NCI-H2107 treated with DMSO at 0.1 percent for 48 hours (cell line): ENCODE data around the gene GNA12.

Source experiments
- DNase-seq: peaks from one replicate; lab custom pipeline; 2025; ENCODE audit not compliant: unreplicated experiment; lab: John Stamatoyannopoulos, UW

The GNA12 gene

DNA sequence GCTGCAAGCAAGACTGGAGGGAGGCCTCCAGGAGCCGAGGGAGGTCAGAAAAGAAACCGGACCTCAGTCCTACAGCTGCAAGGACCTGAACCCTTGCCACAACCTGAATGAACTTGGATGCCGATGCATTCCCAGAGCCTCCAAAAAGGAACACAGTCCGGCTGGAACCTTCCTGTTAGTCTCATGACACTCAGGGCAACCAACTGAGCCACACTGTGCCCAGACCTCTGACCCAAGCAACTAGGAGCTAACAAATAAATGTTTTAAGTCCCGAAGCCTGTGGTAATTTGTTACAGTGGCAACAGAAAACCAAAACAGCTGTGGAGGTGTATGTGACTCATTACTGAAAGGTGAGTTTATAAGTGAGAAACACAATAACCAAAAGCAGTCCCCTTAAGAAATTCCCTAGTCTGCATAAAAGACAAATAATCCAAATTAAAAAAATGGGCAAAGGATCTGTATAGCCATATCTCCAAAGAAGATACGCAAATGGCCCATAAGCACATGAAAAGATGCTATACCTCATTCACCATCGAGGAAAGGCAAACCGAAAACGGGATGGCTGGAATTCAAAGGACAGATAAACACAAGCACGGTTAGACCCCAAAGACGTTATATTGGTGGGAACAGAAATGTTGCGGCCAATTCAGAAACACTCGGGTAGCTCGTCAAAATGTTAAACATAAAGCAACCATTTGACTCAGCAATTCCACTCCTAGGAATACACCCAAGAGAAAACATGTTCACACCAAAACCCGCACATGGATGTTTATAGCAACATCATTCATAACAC lies 24.8 kb downstream of the GNA12 start:
- no peak for DNase-seq

DNA sequence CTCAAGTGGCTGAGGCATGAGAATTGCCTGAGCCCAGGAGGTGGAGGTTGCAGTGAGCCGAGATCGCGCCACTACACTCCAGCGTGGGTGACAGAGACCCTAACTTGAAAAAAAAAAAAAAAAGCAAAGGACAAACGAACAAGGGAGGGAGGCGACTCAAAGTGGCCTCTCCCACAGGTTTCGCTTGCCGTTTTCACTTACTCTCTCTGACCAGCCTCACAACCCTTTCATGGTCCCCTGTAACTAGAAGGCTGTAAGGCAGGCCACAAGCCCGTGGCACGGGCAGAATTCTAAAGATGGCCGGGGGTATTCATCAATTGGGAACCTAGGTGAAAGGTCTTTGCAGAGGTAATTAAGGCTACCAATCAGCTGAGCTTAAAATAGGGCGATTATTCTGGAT lies 25.5 kb downstream of the GNA12 start:
- DNase-seq: no peak

DNA sequence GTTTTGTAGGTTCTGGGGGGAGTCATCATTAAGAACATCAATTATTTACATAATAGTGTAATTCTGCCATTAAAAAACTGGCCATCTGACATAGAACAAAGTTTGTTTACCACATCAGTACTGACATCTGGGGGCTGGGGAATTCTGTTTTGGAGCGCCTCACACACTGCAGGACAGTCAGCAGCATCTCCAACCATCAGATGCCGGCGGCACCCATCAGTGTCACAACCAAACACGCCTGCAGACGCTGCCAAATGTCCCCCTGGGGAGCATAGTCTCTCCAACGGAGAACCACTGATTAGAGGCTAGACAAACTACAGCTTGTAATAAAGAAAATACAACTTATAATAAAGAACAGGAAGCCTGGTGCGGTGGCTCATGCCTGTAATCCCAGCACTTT lies 26.0 kb downstream of the GNA12 start:
- no peak for DNase-seq

DNA sequence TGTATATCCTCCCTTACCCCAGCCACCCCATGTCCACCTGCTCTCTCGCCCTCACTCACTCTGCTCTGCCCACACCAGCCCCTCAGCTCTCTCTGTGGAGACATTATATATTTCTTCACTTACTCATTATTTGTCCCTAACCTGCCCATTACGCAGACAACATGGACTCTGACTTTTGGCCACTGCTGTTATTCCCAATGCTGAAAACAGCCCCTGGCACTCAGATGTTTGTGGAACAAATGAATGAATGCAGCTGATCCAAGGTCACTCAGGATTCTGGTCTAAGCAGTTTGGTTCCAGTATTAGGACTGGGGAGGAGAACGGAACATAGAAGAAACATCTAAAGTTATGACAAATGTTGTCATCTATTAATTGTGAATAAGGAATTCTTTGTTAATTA lies 26.7 kb downstream of the GNA12 start:
- DNase-seq: no peak

DNA sequence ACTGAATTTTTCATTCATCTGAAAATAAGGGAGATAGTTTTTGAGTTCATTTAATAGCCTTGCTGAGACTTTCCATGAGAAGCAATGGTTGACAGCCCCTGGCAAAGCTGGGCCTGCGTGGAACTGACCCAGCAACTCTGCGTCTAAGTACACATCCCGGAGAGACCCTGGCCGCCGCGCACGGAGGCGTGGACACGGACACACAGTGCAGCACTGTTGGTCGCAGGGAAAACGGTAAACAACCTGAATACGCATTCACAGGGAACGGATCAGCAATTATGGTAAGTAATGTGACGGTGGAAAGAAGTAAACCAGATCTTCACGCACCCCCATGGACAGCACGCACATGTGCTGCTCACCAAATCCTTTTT lies 28.2 kb downstream of the GNA12 start:
- DNase-seq: no peak

DNA sequence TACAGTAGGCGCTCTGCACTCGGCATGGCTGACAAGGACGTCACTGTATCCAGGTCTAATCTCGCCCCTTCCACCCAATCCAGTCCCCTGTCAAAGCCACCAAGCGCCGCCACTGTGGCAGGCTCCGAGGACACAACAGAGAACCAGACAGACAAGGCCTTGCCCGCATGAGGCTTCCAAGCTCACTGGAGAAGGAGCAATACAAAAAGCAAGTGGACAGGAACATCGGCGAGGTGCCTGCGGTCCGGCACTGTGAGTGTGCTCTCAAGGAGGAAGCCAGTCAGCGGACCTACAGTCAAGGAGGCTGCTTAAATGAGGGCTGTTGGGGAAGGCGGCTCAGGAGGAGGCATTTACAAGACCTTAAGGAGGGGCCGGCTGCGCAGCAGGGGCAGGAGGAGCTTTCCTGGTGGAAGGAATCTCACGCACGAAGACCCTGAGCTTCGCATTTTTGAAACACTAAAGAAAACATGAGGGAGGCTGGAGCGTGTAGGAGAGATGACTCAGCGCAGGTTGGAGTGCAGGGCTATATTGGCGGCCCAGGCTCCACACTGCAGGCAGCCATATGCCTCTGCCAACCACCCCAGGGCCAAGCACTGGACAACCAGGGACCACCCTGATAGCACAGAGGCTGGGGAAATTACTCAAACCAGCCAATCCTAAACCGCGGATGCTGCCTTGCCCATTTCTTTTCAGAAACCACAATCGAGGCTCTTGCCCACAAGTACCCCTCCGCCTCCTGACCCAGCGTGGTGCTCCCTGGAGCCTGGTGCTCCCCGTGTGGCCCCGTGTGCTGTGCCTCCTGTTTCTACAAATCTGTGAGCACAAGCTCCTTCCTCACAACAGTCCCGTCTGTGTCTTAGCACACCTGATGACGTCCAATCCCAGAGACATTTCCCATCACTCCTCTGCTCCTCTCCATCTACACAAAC lies 28.9 kb downstream of the GNA12 start:
- DNase-seq: no peak

DNA sequence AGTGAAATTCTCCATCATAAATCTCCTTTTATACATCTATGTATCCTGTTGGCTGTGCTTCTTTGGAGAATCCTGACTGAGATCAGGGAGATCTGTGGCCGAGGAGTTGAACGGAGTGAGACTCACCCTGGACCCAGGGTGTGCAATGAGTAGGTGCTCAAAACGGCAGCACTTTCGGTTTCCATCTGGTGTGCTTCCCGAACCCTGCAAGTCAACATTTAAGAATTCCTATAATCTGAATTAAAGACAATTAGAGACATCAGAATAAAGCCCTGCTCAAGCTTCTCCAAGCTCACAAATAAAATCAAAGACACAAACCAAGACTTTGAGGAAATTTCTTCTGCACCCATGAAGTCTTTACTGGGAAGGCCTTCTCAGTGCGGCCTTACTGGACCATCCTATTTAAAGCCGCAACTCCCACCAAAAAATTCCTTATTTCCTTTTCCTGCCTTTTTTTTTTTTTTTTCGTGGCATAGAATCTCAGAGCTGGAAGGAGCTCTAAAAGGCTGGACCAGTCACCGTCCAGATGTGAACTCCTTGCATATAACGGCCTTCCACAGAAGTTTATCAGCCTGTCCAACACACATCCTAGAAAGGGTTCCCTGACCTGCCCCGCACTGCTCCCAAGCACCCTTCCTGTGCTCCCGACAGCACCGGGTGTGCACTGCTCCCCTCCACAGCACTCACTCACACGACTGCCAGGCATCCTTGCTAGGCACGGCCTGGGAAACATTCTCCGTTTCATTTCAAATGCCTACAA lies 29.7 kb downstream of the GNA12 start:
- no peak for DNase-seq

DNA sequence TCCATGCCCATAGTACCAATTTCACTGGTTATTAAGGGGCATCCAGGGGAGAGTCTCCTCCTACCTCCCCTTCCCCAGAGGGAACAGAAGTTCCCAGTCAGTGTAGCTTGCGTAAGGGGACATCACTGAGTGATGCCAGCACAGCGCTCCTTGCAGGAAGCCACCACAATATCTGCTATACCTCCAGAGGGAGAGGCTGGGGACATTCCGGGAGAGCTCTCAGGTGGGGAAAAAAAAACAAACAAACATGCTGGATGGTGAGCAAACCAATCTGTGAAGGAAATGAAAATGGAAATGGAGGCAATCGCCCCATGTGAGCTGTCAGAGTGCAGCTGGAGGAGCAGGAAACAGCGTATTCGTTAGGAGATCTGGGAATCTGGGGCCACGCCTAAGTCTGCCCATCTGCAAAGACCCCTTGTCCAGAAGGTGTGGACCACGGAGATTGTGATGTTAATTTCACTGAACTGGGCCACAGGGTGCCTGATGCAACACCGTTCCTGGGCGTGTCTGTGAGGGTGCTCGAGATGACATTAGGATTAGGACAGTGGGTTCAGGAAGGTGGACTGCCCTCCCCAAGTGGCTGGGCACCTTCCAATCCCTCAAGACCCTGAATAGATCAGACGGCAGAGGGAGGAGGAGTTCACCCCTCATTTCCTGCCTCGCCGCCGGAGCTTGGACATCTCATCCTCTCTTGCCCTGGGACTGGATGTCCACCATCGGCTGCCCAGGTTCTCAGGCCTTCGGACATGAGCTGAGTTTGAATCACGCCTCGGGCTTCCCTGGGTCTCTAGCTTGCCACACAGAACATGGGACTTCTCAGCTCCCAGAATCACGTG lies 30.5 kb downstream of the GNA12 start:
- no peak for DNase-seq

DNA sequence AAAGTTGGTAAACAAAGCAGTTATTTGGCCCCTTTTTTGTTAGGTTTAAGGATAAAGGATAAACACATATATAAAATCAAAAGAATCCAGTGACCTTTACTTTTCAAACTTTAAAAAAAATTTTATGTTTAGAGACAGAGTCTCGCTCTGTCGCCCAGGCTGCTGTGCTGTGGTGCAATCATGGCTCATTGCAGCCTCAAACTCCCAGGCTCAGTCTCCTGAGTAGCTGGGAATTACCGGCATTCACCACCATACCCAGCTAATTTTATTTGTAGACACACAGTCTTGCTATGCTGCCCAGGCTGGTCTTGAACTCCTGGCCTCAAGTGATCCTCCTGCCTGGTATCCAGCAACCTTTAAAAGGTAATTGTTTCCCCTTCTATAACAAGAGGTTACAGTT lies 31.3 kb downstream of the GNA12 start:
- no peak for DNase-seq

DNA sequence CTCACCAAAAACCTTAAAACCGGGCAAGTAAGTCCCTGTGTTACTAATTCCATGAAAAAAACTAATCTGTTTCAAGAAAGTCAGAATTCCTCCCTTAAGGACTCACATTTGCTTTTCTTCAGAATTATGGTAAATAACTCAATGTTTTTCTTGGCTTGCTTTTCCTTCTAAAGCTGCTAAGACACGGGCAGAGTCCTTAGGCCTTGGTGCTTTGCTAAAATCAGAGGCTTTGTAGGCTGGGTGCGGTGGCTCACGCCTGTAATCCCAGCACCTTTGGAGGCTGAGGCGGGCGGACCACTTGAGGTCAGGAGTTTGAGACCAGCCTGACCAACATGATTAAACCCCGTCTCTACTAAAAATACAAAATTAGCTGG lies 32.0 kb downstream of the GNA12 start:
- DNase-seq: no peak

DNA sequence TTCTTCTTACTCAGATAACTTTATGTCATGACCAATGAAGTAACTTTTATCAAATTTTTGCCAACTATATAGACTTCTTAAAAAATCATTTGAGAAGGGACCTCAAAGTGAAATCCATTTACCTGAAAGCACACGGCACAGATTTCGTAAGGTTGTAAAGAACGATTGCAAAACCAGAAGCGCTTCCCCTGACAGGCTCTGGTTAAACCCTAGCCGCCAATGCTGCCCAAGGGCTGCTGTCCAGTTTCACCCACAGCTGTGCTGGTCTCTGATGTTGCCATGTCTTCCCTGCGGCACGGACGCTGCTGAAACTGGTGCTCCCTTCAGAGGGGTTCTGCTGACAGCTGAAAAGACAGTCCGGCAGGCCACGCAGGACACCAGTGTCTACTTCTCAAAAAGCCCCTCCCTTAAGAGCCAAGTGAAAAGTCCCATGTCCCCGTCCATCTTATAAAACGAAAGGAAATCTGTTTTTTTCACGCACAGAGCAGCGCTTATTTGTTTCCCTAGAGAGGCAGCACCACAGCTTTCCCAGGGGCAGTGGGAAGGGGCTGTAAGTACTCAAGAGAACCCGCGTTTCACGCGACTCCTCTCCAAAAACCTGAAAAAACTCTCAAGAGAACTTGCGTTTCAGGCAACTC lies 32.5 kb downstream of the GNA12 start:
- no peak for DNase-seq

DNA sequence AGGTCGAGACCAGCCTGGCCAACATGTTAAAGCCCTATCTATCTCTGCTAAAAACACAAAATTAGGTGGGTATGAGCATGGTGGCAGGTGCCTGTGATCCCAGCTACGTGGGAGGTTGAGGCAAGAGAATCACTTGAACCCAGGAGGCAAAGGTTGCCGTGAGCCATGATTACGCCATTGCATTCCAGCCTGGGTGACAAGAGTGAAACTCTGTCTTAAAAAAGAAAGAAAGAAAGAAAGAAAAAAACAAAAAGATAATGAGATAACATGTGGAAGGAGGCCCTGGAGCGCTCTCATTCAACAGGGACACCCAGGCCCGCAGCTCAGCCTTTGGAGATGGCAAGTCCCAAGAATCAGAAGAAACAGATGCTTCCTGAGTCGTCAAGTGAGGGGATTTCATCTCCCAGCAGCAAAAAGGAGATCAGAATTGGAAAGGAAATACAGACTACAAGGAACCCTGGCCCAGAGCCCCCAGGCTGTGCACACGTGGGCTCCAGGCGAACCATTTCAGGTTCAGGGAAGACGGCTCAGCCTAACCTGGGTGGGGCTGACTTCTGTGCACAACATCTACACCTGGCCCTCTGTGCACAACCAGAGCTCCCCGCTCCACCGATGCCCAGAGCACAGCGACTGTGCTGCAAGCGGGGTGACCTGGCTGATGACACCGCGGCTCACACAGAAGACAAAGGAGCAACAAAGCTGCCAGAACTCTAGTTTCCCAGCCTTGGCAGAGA lies 33.3 kb downstream of the GNA12 start:
- DNase-seq: no peak

DNA sequence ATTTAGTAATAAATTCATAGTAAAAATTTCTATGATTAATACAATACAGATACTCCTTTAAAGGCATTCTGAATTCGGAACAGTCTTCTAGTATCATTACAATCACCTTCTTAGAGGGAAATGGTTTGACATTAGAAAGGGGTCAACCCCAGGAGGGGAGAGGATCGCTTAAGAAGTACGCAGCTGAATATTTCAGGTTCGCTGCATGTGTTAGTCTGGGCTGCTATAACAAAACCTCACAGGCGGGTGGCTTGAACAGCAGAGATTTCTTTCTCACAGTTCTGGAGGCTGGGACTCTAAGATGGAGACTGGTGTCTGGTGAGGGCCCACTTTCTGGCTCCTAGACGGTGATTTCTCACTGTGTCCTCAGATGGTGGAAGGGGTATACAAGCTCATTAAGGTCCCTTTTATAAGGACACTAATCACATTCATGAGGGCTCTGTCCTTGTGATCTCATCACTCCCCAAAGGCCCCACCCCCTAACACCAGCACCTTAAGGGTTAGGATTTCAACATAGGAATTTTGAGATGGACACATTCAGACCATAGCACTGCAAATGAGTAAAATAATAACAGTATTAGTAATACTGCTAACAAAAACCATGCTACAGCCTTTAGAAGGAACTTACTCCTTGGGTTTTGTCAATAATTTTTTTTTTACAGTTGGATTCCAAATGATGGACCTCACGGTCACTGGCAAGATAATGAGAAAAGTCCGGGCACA lies 34.0 kb downstream of the GNA12 start:
- DNase-seq: no peak

DNA sequence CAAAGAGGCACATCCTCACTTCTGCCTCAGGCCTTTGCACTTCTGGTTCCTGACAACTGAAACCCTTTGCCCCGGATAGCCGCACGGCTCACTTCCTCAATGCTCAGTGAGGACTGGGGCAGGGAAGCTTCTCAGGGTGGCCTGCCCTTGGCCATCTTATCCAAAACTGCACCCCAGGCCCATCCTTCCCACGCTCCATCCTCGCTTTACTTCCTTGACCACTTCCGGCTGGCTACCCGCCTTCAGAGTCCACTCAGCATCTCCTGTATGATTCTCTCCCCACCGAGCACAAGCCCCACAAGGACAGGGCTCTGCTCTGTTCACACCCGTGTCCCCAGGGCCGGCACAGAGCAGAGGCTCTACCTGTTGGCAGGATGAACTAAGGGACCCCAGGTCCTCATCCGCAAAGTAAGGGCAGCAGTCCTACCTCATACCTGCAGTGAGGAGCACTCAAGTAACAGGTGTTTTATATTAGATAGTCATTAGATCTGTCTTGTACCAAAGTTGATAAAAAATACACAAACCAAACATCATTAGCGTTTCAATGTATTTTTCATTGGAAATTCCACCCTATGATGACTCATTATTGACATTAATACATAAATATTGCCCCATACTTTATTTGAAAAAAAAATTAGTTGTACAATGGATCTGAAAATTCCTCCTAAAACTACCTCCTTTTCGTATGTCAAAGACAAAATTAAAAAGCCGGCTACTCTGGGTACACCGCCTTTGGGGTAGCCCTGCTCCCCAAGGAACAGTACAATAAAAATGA lies 35.0 kb downstream of the GNA12 start:
- no peak for DNase-seq

DNA sequence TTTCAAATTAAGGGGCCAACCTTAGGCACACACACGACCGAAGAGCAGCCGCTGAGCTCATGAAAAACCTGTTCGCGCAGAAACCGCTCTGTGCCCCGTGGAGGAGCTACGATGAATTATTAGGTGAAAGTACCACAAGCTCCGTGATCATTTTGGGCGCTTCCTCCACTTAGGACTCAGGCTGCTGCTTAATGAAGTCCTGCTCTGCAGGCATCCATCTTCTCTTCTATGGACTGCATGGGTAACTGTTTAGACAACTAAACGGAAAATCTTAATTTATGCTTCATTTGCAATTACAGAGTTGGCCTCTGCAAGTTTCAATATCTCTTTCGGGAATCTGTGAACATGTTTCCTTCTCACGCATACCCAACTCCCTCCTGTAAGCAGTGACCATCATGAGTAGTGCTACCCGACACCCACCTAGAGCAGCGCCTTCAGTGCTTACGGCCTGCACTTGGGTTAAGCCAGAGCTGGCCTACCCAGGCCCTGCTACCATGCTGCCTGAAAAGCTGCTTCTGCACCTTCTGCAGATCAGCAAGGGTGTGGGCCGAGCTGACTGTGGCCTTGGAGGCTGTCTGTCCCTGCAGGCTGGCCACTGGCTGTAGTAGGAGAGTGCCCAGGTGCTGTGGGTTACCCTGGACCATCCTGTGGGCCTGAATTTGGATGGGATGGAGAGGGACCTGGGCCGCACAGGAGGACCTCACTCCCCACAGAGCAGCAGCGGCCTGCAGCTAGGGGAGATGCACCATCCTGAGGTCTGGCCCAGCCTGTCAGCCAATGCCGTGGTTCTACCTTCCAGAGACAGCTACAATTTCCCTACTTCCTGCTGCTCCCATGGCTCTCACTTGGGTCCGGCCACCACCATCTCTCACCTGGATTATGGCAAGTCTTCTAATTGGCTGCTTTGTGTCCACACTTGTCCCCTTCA lies 36.0 kb downstream of the GNA12 start:
- no peak for DNase-seq

DNA sequence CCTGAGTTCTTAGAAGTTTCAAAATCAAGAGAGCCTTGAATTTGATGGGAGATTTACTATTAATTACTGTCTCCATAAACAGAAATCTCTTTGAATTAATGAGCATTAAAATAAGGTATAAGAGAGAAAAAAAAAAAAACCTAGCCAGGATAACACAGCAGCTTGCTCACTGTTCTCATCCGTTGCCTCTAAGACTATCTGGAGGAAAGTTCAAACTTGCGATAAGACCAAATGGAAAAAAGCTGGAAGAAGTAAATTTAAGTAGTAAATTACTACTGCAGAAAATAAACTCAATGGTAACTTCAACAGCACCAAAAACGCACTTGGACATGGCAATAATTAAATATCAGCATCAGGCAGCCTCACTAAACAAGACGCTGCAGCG lies 36.7 kb downstream of the GNA12 start:
- no peak for DNase-seq

DNA sequence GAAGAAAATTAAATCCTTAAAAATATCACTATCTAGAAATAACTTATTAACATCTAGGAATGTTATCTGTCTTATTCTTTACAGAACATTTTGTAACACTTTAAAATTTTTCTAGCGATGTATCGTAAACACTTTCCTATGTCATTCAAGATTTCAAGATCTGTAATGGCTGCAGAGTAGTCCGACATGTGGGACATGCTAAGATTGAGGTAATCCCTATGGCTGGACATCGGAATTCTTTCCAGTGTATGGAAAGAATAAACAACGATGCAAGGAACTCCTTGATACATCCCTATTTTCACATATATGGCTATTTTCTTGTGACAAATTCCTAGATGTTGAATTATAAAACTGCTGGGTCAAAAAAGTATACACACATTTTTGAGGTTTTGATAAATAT lies 37.5 kb downstream of the GNA12 start:
- DNase-seq: no peak
